SK-N-SH treated with all-trans-retinoic acid at 6 μM for 48 hours (cell line): Measurements from ENCODE around the gene GORASP1.

Experiments
- ATAC-seq: fragments of 200-7000 bp; cut with Tn5 transposase; 3 replicates; pipeline ENCODE4 v1.9.1; 2020; ENCODE audit warnings: mild to moderate bottlenecking, moderate library complexity
- ARNTL ChIP-seq: fragments of 450-650 bp; formaldehyde crosslinking; IDR thresholded peaks from 2 replicates; pipeline ENCODE4 v1.5.0; 2020; ENCODE audit warnings: low read depth, mild to moderate bottlenecking, moderate library complexity, borderline replicate concordance
- CSDC2 ChIP-seq: fragments of 250-450 bp; sonication (Bioruptor Pico); IDR thresholded peaks from 2 replicates; pipeline ENCODE4 v1.5.0; 2020; ENCODE audit warnings: mild to moderate bottlenecking, moderate library complexity
- ESRRG ChIP-seq: fragments of 250-450 bp; sonication (Bioruptor Pico); IDR thresholded peaks from 2 replicates; pipeline ENCODE4 v1.6.1; 2021; ENCODE audit warnings: mild to moderate bottlenecking
- GLIS3 ChIP-seq: fragments of 250-450 bp; sonication (Bioruptor Pico); IDR thresholded peaks from 2 replicates; pipeline ENCODE4 v1.5.0; 2020; ENCODE audit warnings: mild to moderate bottlenecking, moderate library complexity
- ISL1 ChIP-seq: fragments of 250-450 bp; sonication (Bioruptor Pico); IDR thresholded peaks from 2 replicates; pipeline ENCODE4 v2.1.2; 2022; ENCODE audit warnings: mild to moderate bottlenecking, moderate library complexity
- OSR1 ChIP-seq: fragments of 250-450 bp; sonication (Bioruptor Pico); IDR thresholded peaks from 2 replicates; pipeline ENCODE4 v1.8.0; 2022; ENCODE audit warnings: moderate library complexity, mild to moderate bottlenecking, inconsistent platforms
- PATZ1 ChIP-seq: fragments of 250-450 bp; sonication (Bioruptor Pico); IDR thresholded peaks from 2 replicates; pipeline ENCODE4 v1.8.0; 2020; ENCODE audit warnings: mild to moderate bottlenecking, moderate library complexity, borderline replicate concordance
- POU6F1 ChIP-seq: fragments of 250-450 bp; sonication (Bioruptor Pico); IDR thresholded peaks from 2 replicates; pipeline ENCODE4 v1.8.0; 2021; ENCODE audit warnings: low read depth, mild to moderate bottlenecking, moderate library complexity, borderline replicate concordance
- PPARA ChIP-seq: fragments of 250-450 bp; sonication (Bioruptor Pico); IDR thresholded peaks from 2 replicates; pipeline ENCODE4 v1.5.0; 2020; ENCODE audit warnings: mild to moderate bottlenecking, borderline replicate concordance
- RARB ChIP-seq: fragments of 250-450 bp; sonication (Bioruptor Pico); IDR thresholded peaks from 2 replicates; pipeline ENCODE4 v1.8.0; 2021; ENCODE audit warnings: mild to moderate bottlenecking, moderate library complexity
- SNAI2 ChIP-seq: fragments of 250-450 bp; sonication (Bioruptor Pico); IDR thresholded peaks from 2 replicates; pipeline ENCODE4 v1.5.0; 2020; ENCODE audit warnings: mild to moderate bottlenecking, moderate library complexity
- TCF4 ChIP-seq: fragments of 250-450 bp; sonication (Bioruptor Pico); IDR thresholded peaks from 2 replicates; pipeline ENCODE4 v1.8.0; 2021; ENCODE audit warnings: mild to moderate bottlenecking, moderate library complexity, borderline replicate concordance
- TOX ChIP-seq: fragments of 250-450 bp; sonication (Bioruptor Pico); IDR thresholded peaks from 2 replicates; pipeline ENCODE4 v1.8.0; 2021; ENCODE audit warnings: mild to moderate bottlenecking, moderate library complexity, borderline replicate concordance
- ZFP30 ChIP-seq: fragments of 450-650 bp; formaldehyde crosslinking; IDR thresholded peaks from 2 replicates; pipeline ENCODE4 v1.5.0; 2022; ENCODE audit warnings: mild to moderate bottlenecking, moderate library complexity
- ZNF565 ChIP-seq: fragments of 450-650 bp; formaldehyde crosslinking; conservative IDR thresholded peaks from 2 replicates; pipeline ENCODE4 v1.5.0; 2020; ENCODE audit warnings: low read depth, mild to moderate bottlenecking, moderate library complexity
- ZNF70 ChIP-seq: fragments of 450-650 bp; formaldehyde crosslinking; IDR thresholded peaks from 2 replicates; pipeline ENCODE4 v1.5.0; 2020; ENCODE audit warnings: mild to moderate bottlenecking, moderate library complexity
- ZNF8 ChIP-seq: fragments of 450-650 bp; formaldehyde crosslinking; IDR thresholded peaks from 2 replicates; pipeline ENCODE4 v1.5.0; 2020; ENCODE audit warnings: mild to moderate bottlenecking, moderate library complexity
- TF ChIP-seq, protein P1 (sequence below): fragments of 250-450 bp; sonication (Bioruptor Pico); IDR thresholded peaks from 2 replicates; pipeline ENCODE4 v1.5.1; 2021; ENCODE audit warnings: mild to moderate bottlenecking, moderate library complexity
- TF ChIP-seq, protein P2 (sequence below): fragments of 250-450 bp; sonication (Bioruptor Pico); IDR thresholded peaks from 2 replicates; pipeline ENCODE4 v1.5.1; 2020; ENCODE audit warnings: low read depth, mild to moderate bottlenecking, moderate library complexity
- TF ChIP-seq, protein P3 (sequence below): fragments of 250-450 bp; sonication (Bioruptor Pico); IDR thresholded peaks from 2 replicates; pipeline ENCODE4 v1.5.0; 2020; ENCODE audit warnings: mild to moderate bottlenecking, moderate library complexity

The GORASP1 gene

GRCh38 chr3:39148435-39149058 lies 41.1 kb upstream of the GORASP1 start:
- TF ChIP-seq PPARA (CRISPR knock-in tag), result no peak
- no peak for TF ChIP-seq ZNF565 (CRISPR knock-in tag)
- no peak for TF ChIP-seq ZNF70 (CRISPR knock-in tag)
- TF ChIP-seq, protein P1, sequence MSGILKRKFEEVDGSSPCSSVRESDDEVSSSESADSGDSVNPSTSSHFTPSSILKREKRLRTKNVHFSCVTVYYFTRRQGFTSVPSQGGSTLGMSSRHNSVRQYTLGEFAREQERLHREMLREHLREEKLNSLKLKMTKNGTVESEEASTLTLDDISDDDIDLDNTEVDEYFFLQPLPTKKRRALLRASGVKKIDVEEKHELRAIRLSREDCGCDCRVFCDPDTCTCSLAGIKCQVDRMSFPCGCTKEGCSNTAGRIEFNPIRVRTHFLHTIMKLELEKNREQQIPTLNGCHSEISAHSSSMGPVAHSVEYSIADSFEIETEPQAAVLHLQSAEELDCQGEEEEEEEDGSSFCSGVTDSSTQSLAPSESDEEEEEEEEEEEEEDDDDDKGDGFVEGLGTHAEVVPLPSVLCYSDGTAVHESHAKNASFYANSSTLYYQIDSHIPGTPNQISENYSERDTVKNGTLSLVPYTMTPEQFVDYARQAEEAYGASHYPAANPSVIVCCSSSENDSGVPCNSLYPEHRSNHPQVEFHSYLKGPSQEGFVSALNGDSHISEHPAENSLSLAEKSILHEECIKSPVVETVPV, result no peak
- no peak for TF ChIP-seq ISL1 (CRISPR knock-in tag)
- no peak for TF ChIP-seq CSDC2 (CRISPR knock-in tag)
- TF ChIP-seq ARNTL, result no peak
- TF ChIP-seq, protein P2, sequence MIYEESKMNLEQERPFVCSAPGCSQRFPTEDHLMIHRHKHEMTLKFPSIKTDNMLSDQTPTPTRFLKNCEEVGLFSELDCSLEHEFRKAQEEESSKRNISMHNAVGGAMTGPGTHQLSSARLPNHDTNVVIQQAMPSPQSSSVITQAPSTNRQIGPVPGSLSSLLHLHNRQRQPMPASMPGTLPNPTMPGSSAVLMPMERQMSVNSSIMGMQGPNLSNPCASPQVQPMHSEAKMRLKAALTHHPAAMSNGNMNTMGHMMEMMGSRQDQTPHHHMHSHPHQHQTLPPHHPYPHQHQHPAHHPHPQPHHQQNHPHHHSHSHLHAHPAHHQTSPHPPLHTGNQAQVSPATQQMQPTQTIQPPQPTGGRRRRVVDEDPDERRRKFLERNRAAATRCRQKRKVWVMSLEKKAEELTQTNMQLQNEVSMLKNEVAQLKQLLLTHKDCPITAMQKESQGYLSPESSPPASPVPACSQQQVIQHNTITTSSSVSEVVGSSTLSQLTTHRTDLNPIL (CRISPR knock-in tag), result no peak
- TF ChIP-seq GLIS3 (CRISPR knock-in tag), result no peak
- no peak for TF ChIP-seq POU6F1
- TF ChIP-seq ZFP30 (CRISPR knock-in tag), result no peak
- no peak for TF ChIP-seq PATZ1 (CRISPR knock-in tag)
- TF ChIP-seq SNAI2, result no peak
- TF ChIP-seq, protein P3, sequence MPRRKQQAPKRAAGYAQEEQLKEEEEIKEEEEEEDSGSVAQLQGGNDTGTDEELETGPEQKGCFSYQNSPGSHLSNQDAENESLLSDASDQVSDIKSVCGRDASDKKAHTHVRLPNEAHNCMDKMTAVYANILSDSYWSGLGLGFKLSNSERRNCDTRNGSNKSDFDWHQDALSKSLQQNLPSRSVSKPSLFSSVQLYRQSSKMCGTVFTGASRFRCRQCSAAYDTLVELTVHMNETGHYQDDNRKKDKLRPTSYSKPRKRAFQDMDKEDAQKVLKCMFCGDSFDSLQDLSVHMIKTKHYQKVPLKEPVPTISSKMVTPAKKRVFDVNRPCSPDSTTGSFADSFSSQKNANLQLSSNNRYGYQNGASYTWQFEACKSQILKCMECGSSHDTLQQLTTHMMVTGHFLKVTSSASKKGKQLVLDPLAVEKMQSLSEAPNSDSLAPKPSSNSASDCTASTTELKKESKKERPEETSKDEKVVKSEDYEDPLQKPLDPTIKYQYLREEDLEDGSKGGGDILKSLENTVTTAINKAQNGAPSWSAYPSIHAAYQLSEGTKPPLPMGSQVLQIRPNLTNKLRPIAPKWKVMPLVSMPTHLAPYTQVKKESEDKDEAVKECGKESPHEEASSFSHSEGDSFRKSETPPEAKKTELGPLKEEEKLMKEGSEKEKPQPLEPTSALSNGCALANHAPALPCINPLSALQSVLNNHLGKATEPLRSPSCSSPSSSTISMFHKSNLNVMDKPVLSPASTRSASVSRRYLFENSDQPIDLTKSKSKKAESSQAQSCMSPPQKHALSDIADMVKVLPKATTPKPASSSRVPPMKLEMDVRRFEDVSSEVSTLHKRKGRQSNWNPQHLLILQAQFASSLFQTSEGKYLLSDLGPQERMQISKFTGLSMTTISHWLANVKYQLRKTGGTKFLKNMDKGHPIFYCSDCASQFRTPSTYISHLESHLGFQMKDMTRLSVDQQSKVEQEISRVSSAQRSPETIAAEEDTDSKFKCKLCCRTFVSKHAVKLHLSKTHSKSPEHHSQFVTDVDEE (CRISPR knock-in tag), result no peak
- TF ChIP-seq RARB (CRISPR knock-in tag), result no peak
- no peak for TF ChIP-seq ZNF8 (CRISPR knock-in tag)
- TF ChIP-seq TOX (CRISPR knock-in tag), result no peak
- no peak for TF ChIP-seq OSR1
- no peak for TF ChIP-seq ESRRG (CRISPR knock-in tag)
- TF ChIP-seq TCF4 (CRISPR knock-in tag), result no peak
- ATAC-seq, result no peak

DNA sequence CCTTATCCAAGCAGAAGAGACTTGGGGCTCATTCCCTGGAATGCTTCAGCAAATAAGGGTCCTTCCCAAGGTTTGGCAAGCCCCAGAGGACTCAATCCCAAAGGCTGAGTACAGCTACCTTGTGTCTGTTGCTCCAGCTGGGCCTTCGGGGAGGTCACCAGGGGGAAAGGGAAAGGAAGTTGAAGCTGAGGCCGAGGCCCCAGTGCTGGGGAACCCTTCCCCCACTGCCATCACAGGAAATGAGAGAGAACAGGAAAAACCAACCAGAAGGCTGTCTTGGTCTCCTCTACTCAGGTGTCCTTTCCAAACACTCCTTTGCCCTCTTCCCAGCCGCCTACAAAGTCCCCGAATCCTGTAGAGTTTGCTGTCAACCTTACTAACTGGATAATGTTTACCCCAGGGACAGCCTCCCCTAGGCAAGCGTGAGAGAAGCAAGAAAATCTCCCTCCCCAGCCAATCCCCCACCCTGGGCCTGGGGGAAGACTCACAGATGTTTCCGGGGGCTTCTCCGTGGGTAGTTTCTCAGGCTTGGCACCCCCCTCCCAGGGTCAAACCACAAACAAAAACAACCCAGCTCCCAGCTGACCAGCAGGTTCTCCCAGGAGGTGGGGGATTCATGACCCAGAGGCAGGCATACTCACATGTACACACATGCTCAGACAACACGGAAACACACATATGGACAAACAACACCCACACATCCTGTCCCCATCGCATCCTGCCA lies 40.4 kb upstream of the GORASP1 start:
- TF ChIP-seq ZNF565 (CRISPR knock-in tag) (no peak), PATZ1 (CRISPR knock-in tag) (no peak), ISL1 (CRISPR knock-in tag) (no peak), ZNF70 (CRISPR knock-in tag) (no peak), CSDC2 (CRISPR knock-in tag) (no peak), RARB (CRISPR knock-in tag) (no peak)
- ATAC-seq, result no peak
